ENCODE data around the gene LYPLAL1. TPM values are rescaled to one million over a fixed set of nuclear protein-coding genes. Genes with fewer than 3 reads are reported as not detected.

LYPLAL1 gene
- total RNA-seq, 4 donors from 2014 or later, result 12.6 to 18.9 (median 15.4) TPM

- Histone ChIP-seq H3K9me3 (no peaks in the 10 kb centered on the region), H3K4me3 (no peak overlapping the region), H3K36me3 (no peaks in the 10 kb centered on the region), H3K4me1 (no peaks in the 10 kb centered on the region), H3K27me3 (no peaks in the 10 kb centered on the region), H3K27ac (no peak overlapping the region)
- in situ Hi-C loops (cut with MboI; ENCODE audit: low sequenced_read_pairs in 4 of 4), result no loop called here
- ATAC-seq, result no peak
- TF ChIP-seq POLR2A (IDR thresholded peaks at IDR 0.05) (no peak), CTCF (IDR thresholded peaks at IDR 0.05 in 4 of 5, conservative IDR thresholded peaks at IDR 0.05 in 1 of 5) (no peak)
- DNase-seq, result no peak
- intact Hi-C loops (cut with DNase I; ENCODE audit: low total_unique reads), result no loop called here
Observed at GRCh38 chr1:219140303-219140877, 33.3 kb upstream of the LYPLAL1 start.

- Histone ChIP-seq H3K4me3 (no peak overlapping the region), H3K9me3 (no peaks in the 10 kb centered on the region), H3K27ac (no peak overlapping the region), H3K27me3 (no peaks in the 10 kb centered on the region), H3K36me3 (no peaks in the 10 kb centered on the region), H3K4me1 (no peaks in the 10 kb centered on the region)
- intact Hi-C loops (cut with DNase I; ENCODE audit: low total_unique reads), result no loop called here
- ATAC-seq (no peak), DNase-seq (no peak)
- in situ Hi-C loops (cut with MboI; ENCODE audit: low sequenced_read_pairs in 4 of 4), result no loop called here
- no peak for TF ChIP-seq CTCF (IDR thresholded peaks at IDR 0.05 in 4 of 5, conservative IDR thresholded peaks at IDR 0.05 in 1 of 5)
- no peak for TF ChIP-seq POLR2A (IDR thresholded peaks at IDR 0.05)
Observed at GRCh38 chr1:219143735-219144134, 29.9 kb upstream of the LYPLAL1 start.

- in situ Hi-C loops (cut with MboI; ENCODE audit: low sequenced_read_pairs in 4 of 4) (no loop called here), intact Hi-C loops (cut with DNase I; ENCODE audit: low total_unique reads) (no loop called here)
- Histone ChIP-seq H3K4me1 (no peaks in the 10 kb centered on the region), H3K4me3 (no peak overlapping the region), H3K9me3 (no peaks in the 10 kb centered on the region), H3K36me3 (no peaks in the 10 kb centered on the region), H3K27ac (no peak overlapping the region), H3K27me3 (no peaks in the 10 kb centered on the region)
- no peak for TF ChIP-seq POLR2A (IDR thresholded peaks at IDR 0.05)
- TF ChIP-seq CTCF (IDR thresholded peaks at IDR 0.05 in 4 of 5, conservative IDR thresholded peaks at IDR 0.05 in 1 of 5), result no peak
- DNase-seq, result no peak
- ATAC-seq, result no peak
Observed at GRCh38 chr1:219144658-219145315, 28.9 kb upstream of the LYPLAL1 start.

GRCh38 chr1:219147571-219148019 is 26.1 kb upstream of the LYPLAL1 start:
- Histone ChIP-seq H3K36me3 (no peaks in the 10 kb centered on the region), H3K27me3 (no peaks in the 10 kb centered on the region), H3K4me1 (no peaks in the 10 kb centered on the region), H3K27ac (no peak overlapping the region), H3K4me3 (no peak overlapping the region), H3K9me3 (no peaks in the 10 kb centered on the region)
- in situ Hi-C loops (cut with MboI; ENCODE audit: low sequenced_read_pairs in 4 of 4), result no loop called here
- no peak for ATAC-seq
- DNase-seq, result no peak
- TF ChIP-seq CTCF (IDR thresholded peaks at IDR 0.05 in 4 of 5, conservative IDR thresholded peaks at IDR 0.05 in 1 of 5), result no peak
- TF ChIP-seq POLR2A (IDR thresholded peaks at IDR 0.05), result no peak
- intact Hi-C loops (cut with DNase I; ENCODE audit: low total_unique reads), result no loop called here

Measured in gastrocnemius medialis (tissue), 4 donors.